Putamen (tissue), 1 donor: ENCODE data around the gene DGCR8.

Source experiments
- DNase-seq: peaks from one replicate; pipeline ENCODE4 v3.0.0-alpha.2; 2016; ENCODE audit warnings: low spot score

The DGCR8 gene

GRCh38 chr22:20137671-20138416 is 57.8 kb downstream of the DGCR8 start:
- peak; percentile 60 for DNase-seq

- no peak for DNase-seq
These were observed 58.3 kb downstream of the DGCR8 start for GRCh38 chr22:20138417-20138738.

- no peak for DNase-seq
These were observed 58.8 kb downstream of the DGCR8 start for GRCh38 chr22:20138868-20139267.

- DNase-seq, result no peak
These were observed 59.5 kb downstream of the DGCR8 start for GRCh38 chr22:20139391-20140106.

- no peak for DNase-seq
These were observed 60.0 kb downstream of the DGCR8 start for GRCh38 chr22:20140107-20140445.

- no peak for DNase-seq
These were observed 60.5 kb downstream of the DGCR8 start for GRCh38 chr22:20140521-20140964.

GRCh38 chr22:20141186-20142077 is 61.4 kb downstream of the DGCR8 start:
- no peak for DNase-seq

GRCh38 chr22:20142711-20143621 is 62.9 kb downstream of the DGCR8 start:
- no peak for DNase-seq

- DNase-seq, result no peak
These were observed 64.0 kb downstream of the DGCR8 start for GRCh38 chr22:20143883-20144665.

GRCh38 chr22:20145206-20145831 is 65.3 kb downstream of the DGCR8 start:
- DNase-seq, result no peak

- DNase-seq, result no peak
These were observed 65.8 kb downstream of the DGCR8 start for GRCh38 chr22:20145832-20146223.

GRCh38 chr22:20146777-20147176 is 66.7 kb downstream of the DGCR8 start:
- DNase-seq, result no peak

- DNase-seq, result no peak
These were observed 67.4 kb downstream of the DGCR8 start for GRCh38 chr22:20147237-20147988.

GRCh38 chr22:20148414-20148813 is 68.4 kb downstream of the DGCR8 start:
- DNase-seq, result no peak

GRCh38 chr22:20149257-20150250 is 69.5 kb downstream of the DGCR8 start:
- DNase-seq, result no peak

GRCh38 chr22:20150381-20151275 is 70.6 kb downstream of the DGCR8 start, which contains the start of gene CCDC188:
CCDC188 (minus strand) TSS chr22:20151055; CDS start chr22:20150986, 69 bp downstream.
- no peak for DNase-seq

- DNase-seq, result no peak
These were observed 71.2 kb downstream of the DGCR8 start for GRCh38 chr22:20151276-20151588.
